H1 (cell line): ENCODE measurements around the gene RNASEL. TPM values are rescaled to one million over a fixed set of nuclear protein-coding genes. Genes with fewer than 3 reads are reported as not detected.

Experiments
- CTBP2 ChIP-seq: IDR thresholded peaks from 2 replicates; pipeline ENCODE4 v1.7.0; 2011; ENCODE audit warnings: borderline replicate concordance, mild to moderate bottlenecking, moderate library complexity, mixed read lengths, low read length; ENCODE audit not compliant: insufficient read depth, insufficient read length
- EGR1 ChIP-seq: IDR thresholded peaks from 2 replicates; pipeline ENCODE4 v1.6.1; 2011; ENCODE audit warnings: low read depth, low read length, borderline replicate concordance
- NRF1 ChIP-seq: IDR thresholded peaks from 2 replicates; pipeline ENCODE4 v1.6.1; 2011; ENCODE audit warnings: mild to moderate bottlenecking, low read depth, low read length, improper control_type of control experiment
- RAD21 ChIP-seq, 2 experiments: IDR thresholded peaks in 1 of 2; conservative IDR thresholded peaks in 1 of 2; 2 replicates each; pipeline ENCODE4 v1.6.1; 2011; ENCODE audit warnings: low read depth in 2 of 2, low read length in 2 of 2, improper control_type of control experiment in 1 of 2, inconsistent platforms in 1 of 2, mild to moderate bottlenecking in 1 of 2, moderate library complexity in 1 of 2
- SP1 ChIP-seq: IDR thresholded peaks from 2 replicates; pipeline ENCODE4 v1.6.1; 2011; ENCODE audit warnings: low read depth, low read length
- TAF7 ChIP-seq: optimal IDR thresholded peaks from 2 replicates; pipeline ENCODE3; 2011; ENCODE audit warnings: low read depth, mild to moderate bottlenecking, inconsistent platforms, low read length, moderate library complexity, borderline replicate concordance
- polyA plus RNA-seq, 7 experiments: library from polyadenylated mRNA; depleted of rRNA in 3 of 7; stranded (reverse) in 5 of 7; unstranded in 2 of 7; fragments of >200 nt in 5 of 7; fragments of 200-250 nt in 2 of 7; gene quantifications; 1 replicate in 5 of 7; 2 replicates in 1 of 7; 4 replicates in 1 of 7; pipeline versions ENCODE4 v1.2.1 to v1.2.3, GENCODE V29; 2011 to 2013; ENCODE audit warnings: missing spikeins in 2 of 7, mixed read lengths in 2 of 7
- total RNA-seq: library from RNA; stranded (reverse); fragmentation: NEBNext Ultra II Directional; extraction: Animal tissue kit (Norgen Biotek cat#: 25700); gene quantifications from 2 replicates; pipeline ENCODE4 v1.2.1, GENCODE V29; 2021

Gene RNASEL
- total and polyA plus RNA-seq, 2 of the 8 experiments (the other 6 are each of a cell fraction or from before 2014, with no cell fraction given) = 0.39 to 0.78 TPM

- TF ChIP-seq RAD21 (IDR thresholded peaks at IDR 0.05 in 1 of 2, conservative IDR thresholded peaks at IDR 0.05 in 1 of 2; ENCODE audit: low read depth in 2 of 2, low read length in 2 of 2) = no peak
- no peak for TF ChIP-seq NRF1
- TF ChIP-seq TAF7 = no peak
- TF ChIP-seq CTBP2 = no peak
- TF ChIP-seq EGR1 = no peak
- no peak for TF ChIP-seq SP1
- TF ChIP-seq, all 59 proteins: peak for 0
Observed at GRCh38 chr1:182635871-182636270, 46.8 kb upstream of the RNASEL start (continued).
